Peyer's patch (tissue), 4 donors: ENCODE measurements around the gene TRIM31. TPM values are rescaled to one million over a fixed set of nuclear protein-coding genes. Genes with fewer than 3 reads are reported as not detected.
A peak's percentile ranks its signal among the peaks of the same experiment; 100 is the strongest.

Source experiments
- DNase-seq, 3 donors: peaks; one replicate each; pipeline ENCODE4 v3.0.0-alpha.2; 2017 to 2019
- H3K27ac ChIP-seq, 4 donors: fragments of 200-600 bp; sonication (generic); one replicate each; pipeline ENCODE4 v1.5.1; 2016 to 2019
- H3K27me3 ChIP-seq, 2 donors: fragments of 200-600 bp; sonication (generic); one replicate each; pipeline ENCODE4 v1.5.1; 2019
- H3K36me3 ChIP-seq, 3 donors: fragments of 200-600 bp; sonication (generic); one replicate each; pipeline ENCODE4 v1.5.1; 2016 to 2019
- H3K4me1 ChIP-seq, 4 donors: fragments of 200-600 bp; sonication (generic); one replicate each; pipeline ENCODE4 v1.5.1; 2016 to 2019
- H3K4me3 ChIP-seq, 4 donors: fragments of 200-600 bp; sonication (generic); 1 replicate in 3 of 4; 2 replicates in 1 of 4; pipeline ENCODE4 v1.5.1; 2016 to 2019; ENCODE audit warnings: mild to moderate bottlenecking in 1 of 4
- H3K9me3 ChIP-seq, 4 donors: fragments of 200-600 bp; sonication (generic); one replicate each; pipeline ENCODE4 v1.5.1; 2016 to 2019; ENCODE audit warnings: mild to moderate bottlenecking in 1 of 4
- CTCF ChIP-seq, 6 experiments: fragments of 450-650 bp in 4 of 6; fragments of 200-600 bp in 2 of 6; sonication (generic) in 1 of 6; IDR thresholded peaks; one replicate each; pipeline ENCODE4 v1.5.1; 2017 to 2019; ENCODE audit warnings: antibody characterized with exemption in 6 of 6, mild to moderate bottlenecking in 3 of 6, moderate library complexity in 1 of 6
- POLR2A ChIP-seq, 2 donors: fragments of 450-650 bp; IDR thresholded peaks; one replicate each; pipeline ENCODE4 v1.5.1; 2017; ENCODE audit warnings: antibody characterized with exemption in 2 of 2, mild to moderate bottlenecking in 2 of 2, moderate library complexity in 2 of 2
- total RNA-seq, 4 donors: library from RNA; depleted of rRNA; stranded (reverse); fragments of >200 nt; gene quantifications; one replicate each; pipeline ENCODE4 v1.1.0, GENCODE V29; 2016

The TRIM31 gene
- total RNA-seq, 4 donors from 2014 or later, result 9.9 to 56.9 (median 42.0) TPM

GRCh38 chr6:30100585-30101443 is 12.1 kb downstream of the TRIM31 start:
- no peaks in the 10 kb centered on the region for H3K36me3 ChIP-seq
- peak in 2 of 6 experiments; percentile 29 to 45 for TF ChIP-seq CTCF (IDR thresholded peaks at IDR 0.05)
- peak; percentile 43 to 57 for TF ChIP-seq POLR2A (IDR thresholded peaks at IDR 0.05)
- H3K9me3 ChIP-seq, result no peaks in the 10 kb centered on the region
- H3K27me3 ChIP-seq, result no peaks in the 10 kb centered on the region
- peaks cover 0 to 41% (median 14%) of the 10 kb centered on the region in 4 donors for H3K4me1 ChIP-seq
- peak in 2 of 3 donors; percentile 84 to 88 for DNase-seq
- peak overlapping the region; percentile 29 to 51 (median 45) for H3K4me3 ChIP-seq
- H3K27ac ChIP-seq, result peak overlapping the region in 3 of 4 donors; percentile 24 to 89 (median 33)

GRCh38 chr6:30100154-30100553 is 12.7 kb downstream of the TRIM31 start:
- DNase-seq, result no peak
- peak overlapping the region in 2 of 4 donors; percentile 29 to 48 for H3K4me3 ChIP-seq
- no peaks in the 10 kb centered on the region for H3K27me3 ChIP-seq
- H3K36me3 ChIP-seq, result no peaks in the 10 kb centered on the region
- H3K27ac ChIP-seq, result peak overlapping the region in 3 of 4 donors; percentile 24 to 89 (median 33)
- H3K9me3 ChIP-seq, result no peaks in the 10 kb centered on the region
- H3K4me1 ChIP-seq, result peaks cover 0 to 43% (median 14%) of the 10 kb centered on the region in 4 donors
- TF ChIP-seq CTCF (IDR thresholded peaks at IDR 0.05), result no peak
- TF ChIP-seq POLR2A (IDR thresholded peaks at IDR 0.05), result no peak

- Histone ChIP-seq H3K4me1 (peaks cover 0 to 43% (median 14%) of the 10 kb centered on the region in 4 donors), H3K27me3 (no peaks in the 10 kb centered on the region), H3K9me3 (no peaks in the 10 kb centered on the region), H3K36me3 (no peaks in the 10 kb centered on the region), H3K4me3 (no peak overlapping the region), H3K27ac (peak overlapping the region in 1 of 4 donors; percentile 58)
- no peak for TF ChIP-seq CTCF (IDR thresholded peaks at IDR 0.05)
- no peak for TF ChIP-seq POLR2A (IDR thresholded peaks at IDR 0.05)
- DNase-seq, result peak in 1 of 3 donors; percentile 78
These were observed 14.8 kb downstream of the TRIM31 start for GRCh38 chr6:30097902-30098768.

GRCh38 chr6:30096829-30097228 is 16.1 kb downstream of the TRIM31 start:
- Histone ChIP-seq H3K27me3 (no peaks in the 10 kb centered on the region), H3K27ac (no peak overlapping the region), H3K4me3 (no peak overlapping the region), H3K9me3 (no peaks in the 10 kb centered on the region), H3K36me3 (no peaks in the 10 kb centered on the region), H3K4me1 (peaks cover 0 to 36% (median 10%) of the 10 kb centered on the region in 4 donors)
- DNase-seq, result no peak
- TF ChIP-seq CTCF (IDR thresholded peaks at IDR 0.05), result no peak
- no peak for TF ChIP-seq POLR2A (IDR thresholded peaks at IDR 0.05)

- Histone ChIP-seq H3K36me3 (no peaks in the 10 kb centered on the region), H3K4me3 (no peak overlapping the region), H3K9me3 (no peaks in the 10 kb centered on the region), H3K4me1 (peaks cover 0 to 21% (median 0%) of the 10 kb centered on the region in 4 donors), H3K27me3 (no peaks in the 10 kb centered on the region), H3K27ac (no peak overlapping the region)
- TF ChIP-seq POLR2A (IDR thresholded peaks at IDR 0.05) (no peak), CTCF (IDR thresholded peaks at IDR 0.05) (no peak)
- no peak for DNase-seq
These were observed 18.8 kb downstream of the TRIM31 start for GRCh38 chr6:30093951-30094661.
